Measurements from ENCODE around the gene TTLL10. TPM values are rescaled to one million over a fixed set of nuclear protein-coding genes. Genes with fewer than 3 reads are reported as not detected.

TTLL10 gene
- total and polyA plus RNA-seq, 2 of the 4 experiments (the other 2 are of a cell fraction) = not detected

- Histone ChIP-seq H3K4me1 (ENCODE audit: control insufficient read depth, insufficient read depth, low read length) (no peaks in the 10 kb centered on the region), H3K27me3 (ENCODE audit: control insufficient read depth, insufficient read depth, low read length) (no peaks in the 10 kb centered on the region), H4K5ac (ENCODE audit: low read depth, low read length) (no peak overlapping the region), H3K4me2 (ENCODE audit: low read depth, low read length) (no peak overlapping the region), H2AFZ (replicated peaks; ENCODE audit: low read length, poor library complexity) (no peak overlapping the region), H3K4me3 (ENCODE audit: insufficient read depth, low read depth, low read length) (no peak overlapping the region), H2BK5ac (ENCODE audit: low read depth, low read length, poor library complexity, severe bottlenecking) (no peak overlapping the region), H3K14ac (replicated peaks; ENCODE audit: low read depth, low read length) (no peak overlapping the region), H3K27ac (ENCODE audit: insufficient read depth, low read length) (no peak overlapping the region), H2AK9ac (replicated peaks; ENCODE audit: low read depth, low read length, poor library complexity) (no peak overlapping the region), H2BK20ac (ENCODE audit: low read depth, low read length) (no peak overlapping the region), H4K8ac (ENCODE audit: low read depth in 2 of 2, low read length in 2 of 2) (no peak overlapping the region), H3K9me3 (ENCODE audit: control insufficient read depth, insufficient read depth, low read length) (no peaks in the 10 kb centered on the region), H2AK5ac (ENCODE audit: low read depth, low read length) (no peak overlapping the region), H3K4ac (ENCODE audit: low read depth, low read length) (no peak overlapping the region), H3K23ac (ENCODE audit: low read depth, low read length) (no peak overlapping the region), H3K9ac (ENCODE audit: low read depth, low read length) (no peak overlapping the region), H3K79me1 (ENCODE audit: low read depth in 1 of 2, low read length in 2 of 2) (peaks cover 11 to 48% of the 10 kb centered on the region in 2 experiments; a peak in 3 of 4 replicates), H4K20me1 (ENCODE audit: insufficient read depth, low read length) (peaks cover 47% of the 10 kb centered on the region), H3K9me1 (ENCODE audit: insufficient read depth, low read length) (peaks cover 9% of the 10 kb centered on the region), H2BK120ac (ENCODE audit: low read depth, low read length) (no peak overlapping the region), H2BK15ac (ENCODE audit: low read depth, low read length) (no peak overlapping the region), H3K18ac (ENCODE audit: low read depth, low read length) (no peak overlapping the region), H3K36me3 (ENCODE audit: control insufficient read depth, insufficient read depth, low read length) (peaks cover 80% of the 10 kb centered on the region), H4K91ac (ENCODE audit: insufficient read depth, low read depth, low read length) (no peak overlapping the region), H3K56ac (ENCODE audit: extremely low read depth, insufficient read depth, low read length) (no peak overlapping the region)
- in situ Hi-C loops (cut with MboI; ENCODE audit: low sequenced_read_pairs) = no loop called here
- intact Hi-C loops (cut with micrococcal nuclease) = no loop called here
- 94% methylated on average over 7 of the region's 15 CpGs; no CpG with 5 or more reads in 1 of the 2 experiments for whole genome bisulfite sequencing, 2 experiments (ENCODE audit: extremely low coverage in 2 of 2, insufficient read length in 1 of 2)
- BruUV-seq (replicated peaks) = no TSS peak
- POLR2A ChIA-PET (ENCODE audit: unreplicated experiment) = no interaction called here
- CTCF ChIA-PET = no interaction called here
- ATAC-seq (ENCODE audit: low read depth) (no peak), DNase-seq (no peak)
- dilution Hi-C loops (cut with HindIII; ENCODE audit: low sequenced_read_pairs, unreplicated experiment) = no loop called here
- TF ChIP-seq MAFK (IDR thresholded peaks at IDR 0.05; ENCODE audit: low read depth, low read length) (no peak), MAZ (IDR thresholded peaks at IDR 0.05; ENCODE audit: borderline replicate concordance, low read depth, low read length) (no peak), SMC3 (IDR thresholded peaks at IDR 0.05; ENCODE audit: low read depth, low read length) (no peak), CEBPB (IDR thresholded peaks at IDR 0.05; ENCODE audit: low read depth, low read length) (no peak), RAD21 (IDR thresholded peaks at IDR 0.05; ENCODE audit: low read length) (no peak), NFE2L2 (IDR thresholded peaks at IDR 0.05; ENCODE audit: low read depth, low read length) (no peak), USF2 (IDR thresholded peaks at IDR 0.05; ENCODE audit: low read depth, low read length) (no peak), BHLHE40 (IDR thresholded peaks at IDR 0.05; ENCODE audit: low read depth, low read length) (no peak), CHD1 (IDR thresholded peaks at IDR 0.05; ENCODE audit: low read depth, low read length) (no peak), FOS (IDR thresholded peaks at IDR 0.05; ENCODE audit: low read depth, low read length) (no peak), ELK1 (IDR thresholded peaks at IDR 0.05; ENCODE audit: borderline replicate concordance, low read depth, low read length) (no peak), RFX5 (IDR thresholded peaks at IDR 0.05; ENCODE audit: low read depth, low read length) (no peak)
Observed at GRCh38 chr1:1223321-1223720, 49.6 kb downstream of the TTLL10 start.
